Hippocampal formation (tissue), 2 donors: ENCODE measurements around the gene DUSP12.
A peak's percentile ranks its signal among the peaks of the same experiment; 100 is the strongest.
"Not testable (repeated sequence)": the region's sequence is repeated elsewhere in the genome, so short reads cannot be mapped to it uniquely, and the experiment has no call there.

Experiments used
- DNase-seq, 2 donors: peaks; one replicate each; lab custom pipeline; 2025; lab: John Stamatoyannopoulos, UW

The DUSP12 gene

DNA sequence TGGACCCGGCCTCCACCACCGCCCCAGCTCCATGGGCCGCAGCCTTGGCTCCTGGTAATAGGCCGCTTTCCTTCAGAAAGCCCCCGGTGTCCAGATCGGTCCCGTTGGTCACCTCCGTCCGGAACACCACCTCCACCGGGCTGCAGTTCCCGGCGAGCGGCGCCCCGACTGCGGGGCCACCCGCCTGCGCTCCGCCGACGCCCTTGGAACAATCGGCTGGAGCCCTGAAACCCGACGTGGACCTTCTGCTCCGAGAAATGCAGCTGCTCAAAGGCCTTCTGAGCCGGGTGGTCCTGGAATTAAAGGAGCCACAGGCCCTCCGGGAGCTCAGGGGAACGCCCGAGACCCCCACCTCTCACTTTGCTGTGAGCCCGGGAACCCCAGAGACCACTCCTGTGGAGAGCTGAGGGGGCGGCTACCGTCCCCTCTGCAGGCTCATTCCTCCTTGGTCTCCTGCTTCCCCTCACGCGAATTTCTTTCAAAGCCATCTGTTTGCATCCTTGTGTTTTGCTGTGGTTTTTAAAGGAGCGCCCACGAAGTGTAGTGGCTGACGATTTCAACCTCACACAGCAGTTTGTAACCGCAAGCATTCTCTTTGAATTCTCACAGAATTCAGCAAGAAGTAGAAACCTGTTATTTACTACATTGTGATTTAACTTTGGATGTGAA, 22.2 kb upstream of the DUSP12 start:
- DNase-seq, result no peak

DNA sequence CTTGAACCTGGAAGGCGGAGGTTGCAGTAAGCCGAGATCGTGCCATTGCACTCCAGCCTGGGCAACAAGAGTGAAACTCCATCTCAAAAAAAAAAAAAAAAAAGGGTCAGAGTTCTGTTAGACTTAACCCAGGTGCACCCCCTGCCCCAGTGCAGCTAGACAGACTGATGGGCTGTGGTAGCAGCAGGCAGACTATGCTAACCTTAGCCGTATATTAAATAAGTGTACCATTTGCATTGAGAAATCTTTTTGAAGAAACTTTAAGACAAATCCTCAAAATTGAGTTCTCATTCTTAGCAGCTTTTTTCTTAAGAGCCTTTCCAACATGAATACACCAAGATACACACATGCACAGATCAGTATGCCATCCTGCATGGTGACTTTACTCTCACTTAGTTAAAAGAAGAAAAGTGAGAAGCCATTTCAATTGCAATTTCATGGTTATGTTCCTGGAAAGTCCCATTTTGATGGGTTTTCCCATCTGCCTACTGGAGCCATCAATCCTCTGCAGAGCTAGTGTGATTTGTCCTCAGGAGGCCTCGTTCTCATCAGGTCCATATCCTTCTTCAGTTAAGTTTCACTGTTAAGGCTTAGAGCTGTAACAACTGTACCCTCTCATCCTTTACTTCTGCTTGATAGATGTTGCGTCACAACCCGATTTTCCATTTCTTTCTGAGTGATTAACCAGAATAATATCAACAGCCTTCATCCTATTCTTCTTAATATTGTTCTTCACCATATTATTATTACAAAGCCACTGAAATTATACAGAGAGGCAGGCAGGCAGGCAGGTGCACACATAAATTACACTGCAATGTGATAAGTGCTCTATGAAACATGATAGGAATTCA, 21.0 kb upstream of the DUSP12 start:
- DNase-seq, result no peak

DNA sequence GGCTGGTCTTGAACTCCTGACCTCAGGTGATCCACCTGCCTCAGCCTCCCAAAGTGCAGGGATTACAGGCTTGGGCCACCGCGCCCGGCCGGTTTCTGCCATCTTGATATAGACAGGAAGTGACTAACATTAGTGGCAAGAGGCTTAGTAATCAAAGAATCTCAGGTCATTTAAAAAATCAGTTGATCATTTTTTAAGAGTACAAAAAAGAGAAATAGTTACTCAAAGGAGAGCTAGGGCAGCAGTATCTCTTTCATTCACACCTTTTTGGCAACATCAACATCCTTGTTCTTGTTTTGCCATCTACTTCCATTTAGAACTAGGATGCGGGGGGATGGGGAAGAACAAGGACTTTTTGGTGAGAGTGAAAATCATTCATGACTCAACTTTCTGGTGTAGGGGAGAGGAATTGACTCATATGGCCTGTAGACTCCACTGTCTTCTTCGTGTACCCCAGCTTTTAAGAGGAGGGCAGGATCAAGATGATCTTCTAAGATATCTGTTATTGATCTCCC, 19.5 kb upstream of the DUSP12 start:
- DNase-seq, result no peak

DNA sequence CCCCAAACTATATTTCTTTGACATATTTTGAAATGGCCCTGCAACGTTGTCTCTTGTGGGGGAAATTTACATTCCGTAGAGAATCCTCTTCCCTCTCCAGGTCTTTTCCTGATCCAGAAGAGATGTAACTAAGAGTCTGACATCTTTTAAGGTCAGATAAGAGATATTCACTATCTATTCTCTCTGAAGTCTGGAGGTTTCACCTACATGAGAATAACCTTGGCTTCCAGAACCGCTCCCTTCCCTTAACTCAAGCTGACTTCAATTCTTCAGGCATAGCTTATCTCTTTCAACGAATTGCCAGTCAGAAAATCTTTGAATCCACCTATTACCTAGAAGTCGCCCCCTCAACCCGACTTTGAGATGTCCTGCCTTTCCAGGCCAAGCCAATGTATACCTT, 18.3 kb upstream of the DUSP12 start:
- no peak for DNase-seq

- no peak for DNase-seq
Observed at GRCh38 chr1:161731981-161732718, 17.4 kb upstream of the DUSP12 start.

GRCh38 chr1:161733526-161733925, 16.1 kb upstream of the DUSP12 start:
- no peak for DNase-seq

GRCh38 chr1:161735837-161736236, 13.7 kb upstream of the DUSP12 start:
- no peak for DNase-seq

DNA sequence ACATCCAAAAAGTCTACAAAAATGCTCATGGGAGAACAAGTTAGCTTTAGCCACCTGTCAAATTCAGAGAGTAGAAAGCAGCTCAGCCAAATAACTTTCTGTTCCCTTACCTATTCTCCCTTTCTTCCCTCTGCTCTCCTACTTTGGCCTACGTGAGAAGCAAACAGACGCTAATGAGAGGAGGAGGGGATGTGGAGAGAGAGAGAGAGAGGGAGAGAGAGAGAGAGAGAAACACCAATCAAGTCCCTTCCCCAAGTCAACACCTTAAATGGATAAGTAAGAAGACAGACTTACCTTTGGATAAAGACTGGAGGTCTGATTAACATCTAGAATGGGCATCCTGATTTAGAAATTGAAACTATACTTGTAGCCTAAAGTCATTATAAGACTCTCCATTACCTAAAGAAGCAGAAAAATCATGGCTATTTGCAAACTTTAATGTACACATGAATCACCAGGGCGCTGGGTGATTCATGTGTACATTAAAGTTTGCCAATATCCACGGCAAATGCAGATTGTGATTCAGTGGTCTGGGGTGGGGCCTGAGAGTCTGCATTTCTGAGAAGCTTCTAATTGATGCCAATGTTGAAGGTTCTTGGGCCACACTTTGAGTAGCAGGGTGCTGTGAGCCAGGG, 13.1 kb upstream of the DUSP12 start:
- DNase-seq, result no peak

GRCh38 chr1:161737625-161738024, 12.0 kb upstream of the DUSP12 start:
- no peak for DNase-seq

DNA sequence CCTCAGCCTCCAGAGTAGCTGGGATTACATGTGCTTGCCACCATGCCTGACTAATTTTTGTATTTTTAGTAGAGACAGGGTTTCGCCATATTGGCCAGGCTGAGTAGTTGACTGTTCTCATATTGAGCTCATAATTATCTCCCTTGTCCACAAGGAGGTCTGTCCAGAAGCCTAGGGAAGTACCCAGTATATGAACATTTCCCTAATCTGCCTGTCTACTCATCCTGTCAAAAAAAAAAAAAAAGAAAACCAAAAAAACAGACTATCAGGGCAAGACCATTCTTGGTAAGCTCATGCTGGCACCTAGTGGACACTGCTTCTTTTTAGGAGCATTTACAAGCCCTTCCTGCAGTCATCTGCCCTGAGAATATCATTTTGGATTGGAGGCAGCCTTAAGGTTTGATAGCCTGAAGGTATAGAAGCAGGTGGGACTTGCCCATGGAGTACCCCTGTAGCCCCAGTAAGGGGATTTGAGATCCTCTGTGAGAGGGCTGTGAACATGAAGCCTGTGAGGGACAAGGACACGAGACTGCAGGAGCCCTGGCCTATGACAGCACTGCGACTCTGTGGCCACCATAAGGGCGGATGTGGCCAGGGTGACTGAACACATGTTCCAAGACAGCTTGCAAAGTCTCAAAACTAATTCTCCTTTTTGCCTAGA, 10.8 kb upstream of the DUSP12 start:
- peak in 1 of 2 donors; percentile 23 for DNase-seq

- DNase-seq, result peak in 1 of 2 donors; percentile 22
Observed at GRCh38 chr1:161739865-161740566, 9.6 kb upstream of the DUSP12 start.

DNA sequence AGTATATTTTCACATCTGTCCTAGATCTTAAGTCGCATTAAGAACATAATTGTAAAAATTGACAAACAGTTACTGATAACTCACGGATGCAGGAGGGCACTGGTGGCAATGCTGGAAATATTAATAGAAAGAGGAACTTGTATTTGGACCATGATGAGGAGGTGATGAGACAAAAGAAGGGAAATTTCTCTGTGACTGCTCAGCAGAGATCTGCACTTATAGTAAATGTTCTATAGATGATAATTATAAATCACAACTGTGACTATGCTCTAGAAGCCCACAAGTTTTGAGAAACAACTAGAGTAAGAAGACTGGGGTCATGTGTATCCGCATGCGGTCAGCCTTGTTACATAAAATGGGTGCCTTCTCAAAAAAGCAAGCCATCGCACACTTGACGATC, 8.7 kb upstream of the DUSP12 start:
- no peak for DNase-seq

- DNase-seq, result no peak
Observed at GRCh38 chr1:161743231-161743630, 6.4 kb upstream of the DUSP12 start.

DNA sequence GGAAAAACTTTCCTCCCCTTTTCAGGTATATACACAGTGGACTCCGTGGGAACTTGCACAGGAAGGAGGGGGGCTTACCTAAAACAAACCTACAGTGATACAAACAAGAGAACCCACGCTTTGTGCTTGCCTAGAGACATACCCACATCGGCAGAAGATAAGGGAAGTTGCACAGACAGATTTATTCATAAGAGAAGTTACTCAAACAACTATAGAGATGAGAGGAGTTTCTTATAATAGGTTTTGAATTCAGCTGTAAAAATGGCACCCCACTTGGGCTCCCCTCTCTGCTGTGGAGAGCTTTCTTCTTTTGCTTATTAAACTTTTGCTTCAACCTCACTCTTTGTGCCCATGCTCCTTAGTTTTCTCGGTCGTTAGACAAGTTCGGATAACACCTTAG, 1.8 kb upstream of the DUSP12 start:
- DNase-seq, result no peak

DNA sequence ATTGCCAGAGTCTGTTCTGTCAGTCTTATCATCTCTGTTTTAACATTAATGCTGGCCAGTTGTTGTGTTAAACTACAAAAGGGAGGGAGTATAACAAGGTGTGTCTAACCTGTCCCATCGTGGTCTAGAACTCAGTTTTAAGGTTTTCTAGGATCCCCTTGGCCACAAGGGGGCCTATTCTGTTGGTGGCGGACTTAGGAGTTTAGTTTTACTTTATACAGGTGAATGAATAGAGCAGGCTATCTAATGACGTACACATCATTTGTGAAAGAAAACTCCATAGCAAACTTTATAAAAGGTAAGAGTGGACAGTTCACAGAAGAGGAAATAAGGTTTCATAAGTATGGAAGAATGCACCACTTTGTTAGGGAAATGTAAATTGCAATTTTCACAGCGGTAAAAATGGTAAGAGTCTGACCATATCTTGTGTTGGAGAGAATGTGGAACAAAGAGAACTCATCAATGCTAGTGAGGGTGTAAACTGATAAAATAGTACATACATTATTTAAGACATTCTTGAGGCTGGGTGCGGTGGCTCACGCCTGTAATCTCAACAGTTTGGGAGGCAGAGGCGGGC, 14.0 kb downstream of the DUSP12 start:
- DNase-seq, result no peak

DNA sequence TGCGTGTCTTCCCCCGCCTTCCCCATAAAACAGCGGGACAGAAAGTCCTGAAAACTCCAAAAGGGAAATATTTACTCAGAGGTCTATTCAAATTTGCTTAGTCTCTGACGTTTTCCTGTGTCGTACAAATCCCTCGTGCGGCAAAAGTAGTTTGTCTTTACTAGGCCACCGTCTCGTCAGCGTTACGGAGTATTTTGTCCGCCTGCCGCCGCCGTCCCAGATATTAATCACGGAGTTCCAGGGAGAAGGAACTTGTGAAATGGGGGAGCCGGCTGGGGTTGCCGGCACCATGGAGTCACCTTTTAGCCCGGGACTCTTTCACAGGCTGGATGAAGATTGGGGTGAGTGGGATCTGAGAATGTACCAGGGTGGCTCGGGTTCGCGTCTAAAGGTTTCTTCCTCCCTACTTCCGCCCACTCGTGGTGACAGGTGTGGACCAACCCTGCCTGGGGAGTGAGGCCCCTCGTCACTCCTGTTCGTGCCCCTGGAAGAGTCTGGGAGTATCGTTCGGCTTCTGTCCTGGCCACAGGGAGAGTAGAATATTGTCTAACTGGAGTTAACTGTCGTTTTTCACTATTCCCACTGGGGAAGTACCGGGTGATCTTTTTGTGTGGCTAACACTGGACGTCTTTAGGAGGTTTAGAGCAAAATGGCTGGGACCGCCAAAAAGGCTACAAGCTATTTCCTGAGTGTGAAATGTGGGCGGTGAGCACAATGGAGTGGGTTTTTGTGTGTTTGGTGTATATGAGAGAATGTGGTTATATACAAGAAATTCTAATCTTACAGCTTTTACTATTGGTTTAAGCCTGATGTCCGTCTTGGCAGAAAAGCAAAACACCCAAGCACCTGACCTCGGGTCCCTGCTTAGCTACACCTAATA, 16.8 kb downstream of the DUSP12 start, which contains the start of gene ATF6:
TSS of gene ATF6 (plus strand) at position 219 of the 880 bp plus-strand sequence. CDS start at position 260, 41 bp downstream.
- peak; percentile 84 to 86 for DNase-seq

DNA sequence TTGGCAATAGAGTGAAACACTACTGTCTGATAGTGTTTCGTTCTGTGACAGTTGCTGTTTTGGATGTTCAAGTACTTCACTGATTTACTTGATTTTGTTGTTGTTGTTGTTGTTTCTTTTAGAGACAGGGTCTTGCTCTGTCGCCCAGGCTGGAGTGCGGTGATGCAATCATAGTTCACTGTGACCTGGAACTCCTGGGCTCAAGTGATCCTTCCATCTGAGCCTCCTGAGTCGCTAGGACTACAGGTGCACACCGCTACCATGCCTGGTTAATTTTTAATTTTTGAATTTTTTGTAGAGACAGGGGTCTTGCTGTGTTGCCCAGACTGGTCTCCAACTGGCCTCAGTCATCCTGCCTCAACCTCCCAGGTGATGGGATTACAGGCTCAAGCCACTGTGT, 18.9 kb downstream of the DUSP12 start:
- no peak for DNase-seq

- DNase-seq, result no peak
Observed at GRCh38 chr1:161768986-161769672, 19.5 kb downstream of the DUSP12 start.

DNA sequence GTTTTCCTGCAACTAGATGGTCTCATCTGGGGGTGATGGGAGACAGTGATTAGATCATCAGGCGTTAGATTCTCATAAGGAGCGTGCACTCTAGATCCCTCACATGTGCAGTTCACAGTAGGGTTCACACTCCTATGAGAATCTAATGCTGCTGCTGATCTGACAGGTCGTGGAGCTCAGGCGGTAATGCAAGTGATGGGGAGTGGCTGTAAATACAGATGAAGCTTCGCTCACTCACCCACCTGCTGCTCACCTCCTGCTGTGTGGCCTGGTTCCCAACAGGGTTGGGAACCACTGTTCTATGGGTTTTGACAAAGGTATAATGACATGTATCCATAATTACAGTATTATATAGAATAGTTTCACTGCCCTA, 20.1 kb downstream of the DUSP12 start:
- not testable (repeated sequence) for DNase-seq
